Glutamatergic neuron (in vitro differentiated cells): ENCODE measurements around the gene TIMM17B. TPM values are rescaled to one million over a fixed set of nuclear protein-coding genes. Genes with fewer than 3 reads are reported as not detected.

ENCODE experiments used
- DNase-seq: peaks from one replicate; pipeline ENCODE4 v3.0.0; 2022
- H3K27ac Mint-ChIP-seq: one replicate; pipeline ENCODE4 v1.8.0; 2020; ENCODE audit warnings: mild to moderate bottlenecking, mixed read lengths, inconsistent platforms; ENCODE audit not compliant: unreplicated experiment
- H3K27me3 Mint-ChIP-seq: one replicate; pipeline ENCODE4 v1.8.0; 2020; ENCODE audit warnings: mild to moderate bottlenecking, moderate library complexity, mixed read lengths, inconsistent platforms; ENCODE audit not compliant: unreplicated experiment
- H3K36me3 Mint-ChIP-seq: one replicate; pipeline ENCODE4 v1.8.0; 2020; ENCODE audit warnings: mild to moderate bottlenecking, mixed read lengths, inconsistent platforms; ENCODE audit not compliant: unreplicated experiment
- H3K4me1 Mint-ChIP-seq: one replicate; pipeline ENCODE4 v1.8.0; 2020; ENCODE audit warnings: mild to moderate bottlenecking, low read depth, mixed read lengths, inconsistent platforms; ENCODE audit not compliant: unreplicated experiment
- H3K4me3 Mint-ChIP-seq: one replicate; pipeline ENCODE4 v1.8.0; 2020; ENCODE audit warnings: mild to moderate bottlenecking, mixed read lengths, inconsistent platforms; ENCODE audit not compliant: unreplicated experiment
- H3K9me3 Mint-ChIP-seq: one replicate; pipeline ENCODE4 v1.8.0; 2020; ENCODE audit warnings: mild to moderate bottlenecking, moderate library complexity, mixed read lengths, inconsistent platforms; ENCODE audit not compliant: unreplicated experiment
- total RNA-seq: library from RNA; stranded (reverse); fragmentation: NEBNext Ultra II Directional; extraction: Animal tissue kit (Norgen Biotek cat#: 25700); gene quantifications from one replicate; pipeline ENCODE4 v1.2.1, GENCODE V29; 2021; ENCODE audit not compliant: unreplicated experiment
- TF ChIP-seq, protein P1 (sequence below): fragments of 200-600 bp; sonication (generic); IDR thresholded peaks from one replicate; pipeline ENCODE4 v1.5.0; 2021; ENCODE audit not compliant: partially characterized antibody, unreplicated experiment

The TIMM17B gene
- total RNA-seq, 1 donor from 2014 or later: 71.8 TPM

DNA sequence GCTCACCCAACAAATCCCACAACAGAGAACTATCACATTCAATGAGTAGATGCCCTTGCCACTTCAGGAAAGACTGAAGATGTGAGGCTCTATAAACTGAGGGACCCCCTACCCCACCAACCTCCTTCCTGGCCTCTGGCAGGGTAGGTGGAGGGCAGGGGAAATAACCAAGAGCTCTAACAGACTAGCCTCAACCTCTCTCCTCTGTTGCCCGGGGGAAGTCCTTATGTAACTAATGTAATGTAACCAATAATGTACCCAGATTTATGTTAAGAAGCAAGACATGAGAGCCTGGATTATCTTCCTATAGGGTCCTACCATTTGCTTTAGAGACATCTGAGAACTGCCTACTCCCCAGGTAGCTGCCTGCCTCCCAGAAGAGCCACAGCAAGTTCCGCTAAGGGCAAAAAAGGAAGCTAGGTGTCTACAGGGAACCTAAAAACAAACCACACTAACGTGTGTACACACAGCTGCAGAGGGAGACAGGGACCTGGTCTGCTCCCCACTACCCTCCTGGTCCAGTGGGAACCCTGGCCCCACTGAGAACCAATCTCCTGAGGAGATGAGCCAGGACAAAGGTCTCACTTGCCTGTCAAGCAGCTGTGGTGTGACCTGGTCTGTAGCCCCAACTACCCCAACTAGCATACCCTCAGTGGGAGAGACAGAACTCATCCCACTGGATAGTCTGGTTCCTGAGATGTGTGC, 42.1 kb upstream of the TIMM17B start:
- TF ChIP-seq, protein P1, sequence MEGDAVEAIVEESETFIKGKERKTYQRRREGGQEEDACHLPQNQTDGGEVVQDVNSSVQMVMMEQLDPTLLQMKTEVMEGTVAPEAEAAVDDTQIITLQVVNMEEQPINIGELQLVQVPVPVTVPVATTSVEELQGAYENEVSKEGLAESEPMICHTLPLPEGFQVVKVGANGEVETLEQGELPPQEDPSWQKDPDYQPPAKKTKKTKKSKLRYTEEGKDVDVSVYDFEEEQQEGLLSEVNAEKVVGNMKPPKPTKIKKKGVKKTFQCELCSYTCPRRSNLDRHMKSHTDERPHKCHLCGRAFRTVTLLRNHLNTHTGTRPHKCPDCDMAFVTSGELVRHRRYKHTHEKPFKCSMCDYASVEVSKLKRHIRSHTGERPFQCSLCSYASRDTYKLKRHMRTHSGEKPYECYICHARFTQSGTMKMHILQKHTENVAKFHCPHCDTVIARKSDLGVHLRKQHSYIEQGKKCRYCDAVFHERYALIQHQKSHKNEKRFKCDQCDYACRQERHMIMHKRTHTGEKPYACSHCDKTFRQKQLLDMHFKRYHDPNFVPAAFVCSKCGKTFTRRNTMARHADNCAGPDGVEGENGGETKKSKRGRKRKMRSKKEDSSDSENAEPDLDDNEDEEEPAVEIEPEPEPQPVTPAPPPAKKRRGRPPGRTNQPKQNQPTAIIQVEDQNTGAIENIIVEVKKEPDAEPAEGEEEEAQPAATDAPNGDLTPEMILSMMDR: no peak
- Mint-ChIP-seq H3K36me3 (no peaks in the 10 kb centered on the region), H3K4me1 (peaks cover 11% of the 10 kb centered on the region), H3K27ac (no peak overlapping the region), H3K9me3 (no peaks in the 10 kb centered on the region), H3K4me3 (no peak overlapping the region), H3K27me3 (no peaks in the 10 kb centered on the region)
- no peak for DNase-seq

DNA sequence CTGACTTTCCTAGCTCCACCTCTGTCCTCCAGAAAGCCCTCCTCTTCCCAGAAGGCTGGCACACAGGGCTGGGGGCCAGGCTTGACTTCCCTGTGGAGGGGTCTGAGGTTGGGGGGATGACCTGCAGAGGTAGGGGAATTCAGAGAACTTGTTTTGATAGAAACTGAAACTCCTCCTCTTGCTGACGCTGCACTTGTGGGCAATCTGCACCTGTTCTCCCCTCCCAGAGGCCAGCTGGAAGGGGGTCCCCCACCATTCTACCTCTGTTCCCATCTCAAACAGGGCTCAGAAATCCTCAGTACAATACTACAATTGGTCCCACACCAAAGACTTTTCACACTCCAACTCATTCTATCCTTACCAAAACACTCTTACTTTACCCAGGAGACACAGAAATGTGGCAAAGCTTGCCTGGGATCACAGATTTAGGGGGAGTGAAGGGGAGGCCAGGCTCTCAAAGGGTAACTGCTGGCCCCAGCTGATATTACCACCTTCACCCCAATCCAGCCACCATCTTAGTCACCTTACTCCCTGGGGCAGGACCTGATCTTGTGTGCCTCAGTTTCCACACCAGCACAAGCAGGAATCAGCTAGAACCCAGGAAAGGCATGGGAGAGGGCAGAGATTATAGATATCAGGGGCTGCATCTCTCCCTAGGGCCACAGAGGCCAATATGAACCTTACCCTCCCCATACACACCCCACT, 41.3 kb upstream of the TIMM17B start:
- H3K9me3 Mint-ChIP-seq: no peaks in the 10 kb centered on the region
- peaks cover 11% of the 10 kb centered on the region for H3K4me1 Mint-ChIP-seq
- no peak overlapping the region for H3K27ac Mint-ChIP-seq
- DNase-seq: no peak
- H3K36me3 Mint-ChIP-seq: no peaks in the 10 kb centered on the region
- TF ChIP-seq, protein P1: no peak
- H3K4me3 Mint-ChIP-seq: no peak overlapping the region
- no peaks in the 10 kb centered on the region for H3K27me3 Mint-ChIP-seq

DNA sequence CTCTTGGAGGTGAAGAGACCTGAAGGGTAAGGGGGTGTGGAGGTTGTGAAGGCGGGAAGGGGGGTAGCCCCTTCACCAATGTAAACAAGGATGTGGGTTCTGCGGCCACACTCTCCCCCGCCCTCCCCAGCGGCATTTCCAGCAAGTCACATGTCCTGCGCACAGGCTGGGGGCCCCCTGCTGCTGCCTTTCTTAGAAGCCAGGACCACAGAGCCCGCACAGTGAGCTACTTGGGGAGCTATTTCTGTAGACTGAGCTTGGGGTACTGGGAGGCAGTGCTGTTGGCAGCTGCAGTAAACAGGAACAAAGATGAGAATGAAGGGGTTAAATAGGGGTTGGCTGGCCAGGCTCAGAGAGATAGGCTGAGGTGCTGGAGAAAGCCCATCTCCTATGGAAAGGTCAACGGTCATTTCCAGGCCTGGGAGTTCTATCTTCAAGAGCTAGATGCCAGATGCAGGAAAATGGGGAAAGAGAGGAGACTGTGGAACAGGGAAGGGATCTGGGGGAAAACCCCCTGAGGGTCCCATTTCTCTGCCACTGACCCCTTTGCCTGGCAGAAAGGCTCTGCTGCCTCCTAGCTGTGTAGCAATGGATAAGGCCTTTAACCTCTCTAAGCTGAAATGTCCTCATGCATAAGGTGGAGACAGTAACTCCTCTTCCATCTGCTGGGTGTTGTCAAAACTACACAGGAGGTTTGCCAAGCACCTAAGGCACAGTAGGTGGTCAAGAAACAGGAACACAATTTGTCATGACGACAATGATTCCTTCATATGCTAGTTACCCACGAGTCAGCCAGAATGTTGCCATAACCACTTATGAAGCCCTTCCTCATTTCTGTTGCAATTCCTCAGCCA, 39.7 kb upstream of the TIMM17B start:
- peak overlapping the region; percentile 43 for H3K27ac Mint-ChIP-seq
- TF ChIP-seq, protein P1: no peak

DNA sequence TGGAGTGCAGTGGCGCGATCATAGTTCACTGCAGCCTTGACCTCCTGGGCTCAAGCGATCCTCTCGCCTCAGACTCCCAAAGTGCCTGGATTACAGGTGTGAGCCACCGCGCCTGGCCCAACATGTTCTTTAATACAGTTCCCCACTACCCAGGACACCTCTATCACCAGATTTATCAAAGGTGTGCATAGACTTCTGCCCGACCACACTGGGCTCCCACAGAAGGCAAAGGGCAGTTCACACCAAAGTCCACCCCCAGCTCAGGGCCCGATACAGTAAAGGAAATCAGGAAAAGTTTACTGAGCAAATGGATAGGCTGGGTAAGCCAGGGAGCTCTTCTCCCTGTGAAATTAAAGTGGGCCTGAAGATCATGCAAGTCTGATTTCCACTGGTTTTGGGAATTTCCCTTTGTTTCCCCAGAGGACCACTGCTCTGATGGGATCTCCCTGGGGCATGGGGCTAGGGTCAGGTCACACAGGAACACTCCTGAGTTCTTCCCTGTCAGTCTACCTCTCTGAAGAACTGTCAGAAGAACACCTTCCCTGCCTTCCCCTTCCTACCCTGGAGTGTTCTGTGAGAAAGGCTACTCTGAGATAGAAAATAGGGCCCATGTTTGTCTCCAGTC, 39.0 kb upstream of the TIMM17B start:
- peaks cover 1% of the 10 kb centered on the region for H3K27me3 Mint-ChIP-seq
- H3K9me3 Mint-ChIP-seq: no peaks in the 10 kb centered on the region
- no peaks in the 10 kb centered on the region for H3K36me3 Mint-ChIP-seq
- no peak for DNase-seq
- peaks cover 5% of the 10 kb centered on the region for H3K4me1 Mint-ChIP-seq
- TF ChIP-seq, protein P1: no peak
- H3K27ac Mint-ChIP-seq: no peak overlapping the region
- H3K4me3 Mint-ChIP-seq: no peak overlapping the region

More for the DNA sequence above, 39.7 kb upstream of the TIMM17B start:
- Mint-ChIP-seq H3K27me3 (peaks cover 1% of the 10 kb centered on the region), H3K4me1 (peaks cover 10% of the 10 kb centered on the region), H3K4me3 (peak overlapping the region; percentile 51), H3K36me3 (no peaks in the 10 kb centered on the region), H3K9me3 (no peaks in the 10 kb centered on the region)
- DNase-seq: no peak
